Measurements from ENCODE around the gene PCLAF.
"Not testable (repeated sequence)": the region's sequence is repeated elsewhere in the genome, so short reads cannot be mapped to it uniquely, and the experiment has no call there.

Gene PCLAF

GRCh38 chr15:64356710-64357040 lies 24.6 kb downstream of the PCLAF start:
- no peak for DNase-seq

- DNase-seq, result peak; percentile 94
These were observed 25.1 kb downstream of the PCLAF start, which contains the start of gene CSNK1G1 for GRCh38 chr15:64355944-64356709. TSS of gene CSNK1G1 (minus strand) at chr15:64356173. CDS start at chr15:64300499, 55,674 bp downstream.

- no peak for DNase-seq
These were observed 25.8 kb downstream of the PCLAF start for GRCh38 chr15:64355348-64355943.

GRCh38 chr15:64354688-64355344 lies 26.4 kb downstream of the PCLAF start:
- no peak for DNase-seq

- DNase-seq, result no peak
These were observed 30.0 kb downstream of the PCLAF start for GRCh38 chr15:64351265-64351664.

- no peak for DNase-seq
These were observed 31.9 kb downstream of the PCLAF start for GRCh38 chr15:64349375-64349774.

GRCh38 chr15:64348455-64348854 lies 32.8 kb downstream of the PCLAF start:
- DNase-seq, result no peak

- not testable (repeated sequence) for DNase-seq
These were observed 35.0 kb downstream of the PCLAF start for GRCh38 chr15:64346242-64346641.

- no peak for DNase-seq
These were observed 36.5 kb downstream of the PCLAF start for GRCh38 chr15:64344651-64345294.

- no peak for DNase-seq
These were observed 37.4 kb downstream of the PCLAF start for GRCh38 chr15:64343841-64344240.

GRCh38 chr15:64343222-64343621 lies 38.0 kb downstream of the PCLAF start:
- no peak for DNase-seq

GRCh38 chr15:64341961-64342360 lies 39.3 kb downstream of the PCLAF start:
- no peak for DNase-seq

GRCh38 chr15:64340355-64340754 lies 40.9 kb downstream of the PCLAF start:
- no peak for DNase-seq

- no peak for DNase-seq
These were observed 43.5 kb downstream of the PCLAF start for GRCh38 chr15:64337761-64338160.

- no peak for DNase-seq
These were observed 47.0 kb downstream of the PCLAF start for GRCh38 chr15:64333986-64334929.

GRCh38 chr15:64333516-64333915 lies 47.7 kb downstream of the PCLAF start:
- DNase-seq, result no peak

- not testable (repeated sequence) for DNase-seq
These were observed 49.6 kb downstream of the PCLAF start for GRCh38 chr15:64331668-64332067.

GRCh38 chr15:64326975-64327374 lies 54.3 kb downstream of the PCLAF start:
- not testable (repeated sequence) for DNase-seq

GRCh38 chr15:64326458-64326857 lies 54.8 kb downstream of the PCLAF start:
- not testable (repeated sequence) for DNase-seq

GRCh38 chr15:64324165-64324877 lies 56.9 kb downstream of the PCLAF start:
- DNase-seq, result no peak

GRCh38 chr15:64315216-64315615 lies 66.0 kb downstream of the PCLAF start:
- DNase-seq, result no peak

- no peak for DNase-seq
These were observed 66.8 kb downstream of the PCLAF start for GRCh38 chr15:64314456-64314855.

All from KG1 (cell line).